ENCODE measurements around the gene PHYHIPL.

PHYHIPL gene

DNA sequence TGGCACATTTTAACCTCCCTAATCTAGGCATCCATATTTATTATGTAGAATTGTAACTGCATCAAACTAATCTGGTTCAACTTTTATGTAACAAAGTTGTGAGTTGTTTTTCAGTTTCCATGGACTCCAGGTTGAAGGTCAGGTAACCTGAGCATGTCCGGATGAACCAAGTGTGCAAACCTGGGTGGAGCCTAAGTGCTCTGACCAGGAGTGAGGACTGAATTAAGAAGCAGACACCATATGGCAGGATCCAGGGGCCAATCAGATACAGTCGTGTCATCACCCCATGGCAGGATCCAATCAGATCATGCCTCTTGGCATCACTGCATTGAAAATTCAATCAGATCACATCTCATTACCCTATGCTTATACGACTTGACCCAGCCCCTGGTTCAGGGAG lies 41.2 kb upstream of the PHYHIPL start:
- TF ChIP-seq REST (IDR thresholded peaks at IDR 0.05; ENCODE audit: low read depth) = no peak
- TF ChIP-seq RAD21 (IDR thresholded peaks at IDR 0.05; ENCODE audit: low read depth) = no peak
- no peak for TF ChIP-seq CEBPB (IDR thresholded peaks at IDR 0.05)
- TF ChIP-seq USF1 (IDR thresholded peaks at IDR 0.05) = no peak
- no peak for TF ChIP-seq YY1 (IDR thresholded peaks at IDR 0.05; ENCODE audit: low read depth)
- TF ChIP-seq NFIC (IDR thresholded peaks at IDR 0.05) = no peak

DNA sequence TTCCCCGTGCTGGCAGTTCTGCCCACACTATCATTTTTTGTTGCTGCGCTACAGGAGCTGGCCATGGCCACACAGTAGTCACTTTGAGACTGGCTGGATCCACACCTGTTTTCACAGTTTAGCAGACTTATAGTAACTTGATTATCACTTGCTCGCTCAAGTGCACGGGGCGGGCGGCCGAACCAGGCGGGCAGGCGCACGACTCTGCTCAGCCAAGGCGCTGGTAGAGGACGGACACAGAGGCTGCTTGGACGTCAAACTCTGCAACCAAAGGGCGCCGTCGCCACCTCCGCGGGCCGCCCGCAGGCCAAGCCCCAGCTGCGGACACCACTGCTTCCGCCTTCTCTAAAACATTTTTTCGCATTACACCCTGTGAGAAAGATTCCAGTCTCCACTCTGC lies 38.4 kb upstream of the PHYHIPL start:
- no peak for TF ChIP-seq RAD21 (IDR thresholded peaks at IDR 0.05; ENCODE audit: low read depth)

DNA sequence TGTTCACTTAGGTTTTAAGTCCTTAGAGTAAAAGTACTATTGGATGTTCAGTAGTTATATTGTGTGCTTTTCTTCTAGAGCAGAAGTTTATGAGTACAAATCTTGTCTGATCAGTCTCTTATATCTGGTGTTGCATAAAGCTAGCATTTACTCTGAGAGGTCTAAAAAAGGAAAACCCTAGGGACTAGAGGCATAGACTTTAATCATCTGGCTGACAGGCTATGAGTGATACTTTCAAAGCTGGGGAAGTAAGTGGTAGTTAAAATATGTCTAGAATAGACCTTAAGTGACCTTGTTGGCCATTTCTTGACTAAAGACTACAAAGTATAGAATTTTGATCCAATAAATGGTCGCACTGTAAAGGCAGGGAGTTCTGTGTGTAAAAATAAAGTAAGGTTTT lies 32.9 kb upstream of the PHYHIPL start:
- TF ChIP-seq FOXM1 (IDR thresholded peaks at IDR 0.05; ENCODE audit: borderline replicate concordance, low read depth) (no peak), ZBTB7A (IDR thresholded peaks at IDR 0.05; ENCODE audit: low read depth) (no peak), TCF12 (IDR thresholded peaks at IDR 0.05; ENCODE audit: low read depth) (no peak), TAF1 (IDR thresholded peaks at IDR 0.05; ENCODE audit: low read depth) (no peak), MAX (IDR thresholded peaks at IDR 0.05) (no peak), NFIC (IDR thresholded peaks at IDR 0.05) (no peak), YY1 (IDR thresholded peaks at IDR 0.05; ENCODE audit: low read depth) (no peak), EGR1 (IDR thresholded peaks at IDR 0.05) (no peak)

DNA sequence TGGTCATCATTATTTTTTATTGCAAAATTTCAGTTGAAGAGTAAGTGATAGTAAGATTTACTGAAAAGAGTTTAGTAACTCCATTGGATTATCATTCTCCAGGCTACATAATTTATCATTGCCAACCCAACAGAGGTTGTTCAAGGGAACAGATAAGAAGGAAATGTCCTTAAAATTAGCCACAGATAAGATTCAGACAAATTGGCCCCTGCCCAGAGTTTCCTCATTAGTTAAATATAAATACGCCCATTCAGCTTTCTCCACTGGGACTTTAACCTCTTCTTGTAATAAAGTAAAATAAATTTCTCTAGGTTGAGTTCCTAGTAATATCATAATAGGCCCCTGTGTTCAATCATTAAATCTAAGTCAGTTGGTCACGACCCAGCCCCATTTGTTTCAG lies 27.7 kb upstream of the PHYHIPL start:
- TF ChIP-seq CEBPB (IDR thresholded peaks at IDR 0.05) (no peak), TCF12 (IDR thresholded peaks at IDR 0.05; ENCODE audit: low read depth) (no peak), MAX (IDR thresholded peaks at IDR 0.05) (no peak), RAD21 (IDR thresholded peaks at IDR 0.05; ENCODE audit: low read depth) (no peak)

GRCh38 chr10:59155556-59155955 lies 20.9 kb upstream of the PHYHIPL start:
- TF ChIP-seq TEAD4 (IDR thresholded peaks at IDR 0.05) = no peak
- TF ChIP-seq NFIC (IDR thresholded peaks at IDR 0.05) = no peak
- no peak for TF ChIP-seq ZBTB7A (IDR thresholded peaks at IDR 0.05; ENCODE audit: low read depth)
- TF ChIP-seq REST (IDR thresholded peaks at IDR 0.05; ENCODE audit: low read depth) = no peak
- no peak for TF ChIP-seq YY1 (IDR thresholded peaks at IDR 0.05; ENCODE audit: low read depth)
- TF ChIP-seq CEBPB (IDR thresholded peaks at IDR 0.05) = no peak
- TF ChIP-seq CREB1 (IDR thresholded peaks at IDR 0.05; ENCODE audit: low read depth) = no peak
- TF ChIP-seq RAD21 (IDR thresholded peaks at IDR 0.05; ENCODE audit: low read depth) = no peak
- no peak for TF ChIP-seq TCF12 (IDR thresholded peaks at IDR 0.05; ENCODE audit: low read depth)
- no peak for TF ChIP-seq EGR1 (IDR thresholded peaks at IDR 0.05)
- no peak for TF ChIP-seq FOXM1 (IDR thresholded peaks at IDR 0.05; ENCODE audit: borderline replicate concordance, low read depth)
- no peak for TF ChIP-seq MAX (IDR thresholded peaks at IDR 0.05)

GRCh38 chr10:59167512-59167911 lies 8.9 kb upstream of the PHYHIPL start:
- TF ChIP-seq YY1 (IDR thresholded peaks at IDR 0.05; ENCODE audit: low read depth) (no peak), CEBPB (IDR thresholded peaks at IDR 0.05) (no peak), ZBTB7A (IDR thresholded peaks at IDR 0.05; ENCODE audit: low read depth) (no peak), TAF1 (IDR thresholded peaks at IDR 0.05; ENCODE audit: low read depth) (no peak), TCF12 (IDR thresholded peaks at IDR 0.05; ENCODE audit: low read depth) (no peak)

DNA sequence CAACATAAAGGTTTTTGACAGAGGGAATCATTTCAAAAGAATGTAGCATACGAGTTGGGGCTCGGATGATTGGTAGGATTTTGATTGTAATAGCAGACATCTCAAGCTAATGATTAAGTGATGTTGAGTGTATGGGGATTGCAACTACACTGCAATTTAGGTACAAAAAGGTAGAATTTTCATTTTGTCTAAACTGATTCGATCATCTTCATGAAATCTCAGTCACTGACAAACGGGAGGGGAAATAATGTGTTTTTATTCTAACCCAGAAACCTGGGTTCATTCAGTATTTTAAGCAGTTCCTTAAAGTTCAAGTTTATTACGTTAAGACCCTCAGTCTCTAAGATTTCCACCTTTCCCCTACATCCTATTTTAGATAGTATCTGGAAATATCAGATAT lies 3.9 kb upstream of the PHYHIPL start:
- TF ChIP-seq CREB1 (IDR thresholded peaks at IDR 0.05; ENCODE audit: low read depth) (no peak), EP300 (IDR thresholded peaks at IDR 0.05; ENCODE audit: borderline replicate concordance) (no peak)

- TF ChIP-seq REST (IDR thresholded peaks at IDR 0.05; ENCODE audit: low read depth) (no peak), USF1 (IDR thresholded peaks at IDR 0.05) (no peak), YY1 (IDR thresholded peaks at IDR 0.05; ENCODE audit: low read depth) (no peak), FOXM1 (IDR thresholded peaks at IDR 0.05; ENCODE audit: borderline replicate concordance, low read depth) (no peak), CREB1 (IDR thresholded peaks at IDR 0.05; ENCODE audit: low read depth) (no peak), CEBPB (IDR thresholded peaks at IDR 0.05) (no peak), TCF12 (IDR thresholded peaks at IDR 0.05; ENCODE audit: low read depth) (no peak), NFIC (IDR thresholded peaks at IDR 0.05) (no peak), MAX (IDR thresholded peaks at IDR 0.05) (no peak), EP300 (IDR thresholded peaks at IDR 0.05; ENCODE audit: borderline replicate concordance) (no peak), TEAD4 (IDR thresholded peaks at IDR 0.05) (no peak)
These were observed 3.0 kb upstream of the PHYHIPL start for GRCh38 chr10:59173414-59173813.
